ENCODE data around the gene LDB2.

Gene LDB2

GRCh38 chr4:16785793-16786527, 112.5 kb downstream of the LDB2 start:
- Histone ChIP-seq H3K36me3 (ENCODE audit: control insufficient read depth, insufficient read depth, low read length) (no peaks in the 10 kb centered on the region), H3K27ac (ENCODE audit: insufficient read depth, low read depth, low read length, poor library complexity, severe bottlenecking) (no peak overlapping the region), H3K4me3 (ENCODE audit: insufficient read depth, low read depth, low read length) (no peak overlapping the region), H3K9me3 (ENCODE audit: control insufficient read depth, low read length) (no peaks in the 10 kb centered on the region), H3K27me3 (ENCODE audit: control insufficient read depth, insufficient read depth, low read length, poor library complexity, severe bottlenecking) (no peaks in the 10 kb centered on the region), H3K4me1 (ENCODE audit: control insufficient read depth, insufficient read depth, low read length) (peaks cover 21% of the 10 kb centered on the region)
- 83 to 91% methylated on average over 5 to 6 of the region's 6 CpGs for WGBS, 2 experiments

- 41 to 47% methylated on average over 4 of the region's 4 CpGs for WGBS, 2 experiments
- Histone ChIP-seq H3K4me3 (ENCODE audit: insufficient read depth, low read depth, low read length) (no peak overlapping the region), H3K4me1 (ENCODE audit: control insufficient read depth, insufficient read depth, low read length) (peaks cover 12% of the 10 kb centered on the region), H3K27me3 (ENCODE audit: control insufficient read depth, insufficient read depth, low read length, poor library complexity, severe bottlenecking) (no peaks in the 10 kb centered on the region), H3K9me3 (ENCODE audit: control insufficient read depth, low read length) (no peaks in the 10 kb centered on the region), H3K36me3 (ENCODE audit: control insufficient read depth, insufficient read depth, low read length) (no peaks in the 10 kb centered on the region), H3K27ac (ENCODE audit: insufficient read depth, low read depth, low read length, poor library complexity, severe bottlenecking) (no peak overlapping the region)
These were observed 115.3 kb downstream of the LDB2 start for GRCh38 chr4:16783119-16783518.

- no peak overlapping the region for H3K27ac ChIP-seq (ENCODE audit: insufficient read depth, low read depth, low read length, poor library complexity, severe bottlenecking)
- WGBS, 2 experiments: 94% methylated on average over 10 of the region's 10 CpGs
- H3K36me3 ChIP-seq (ENCODE audit: control insufficient read depth, insufficient read depth, low read length): no peaks in the 10 kb centered on the region
- H3K27me3 ChIP-seq (ENCODE audit: control insufficient read depth, insufficient read depth, low read length, poor library complexity, severe bottlenecking): no peaks in the 10 kb centered on the region
- H3K4me1 ChIP-seq (ENCODE audit: control insufficient read depth, insufficient read depth, low read length): peaks cover 11% of the 10 kb centered on the region
- no peaks in the 10 kb centered on the region for H3K9me3 ChIP-seq (ENCODE audit: control insufficient read depth, low read length)
- H3K4me3 ChIP-seq (ENCODE audit: insufficient read depth, low read depth, low read length): no peak overlapping the region
These were observed 119.3 kb downstream of the LDB2 start for GRCh38 chr4:16779028-16779675.

- H3K9me3 ChIP-seq (ENCODE audit: control insufficient read depth, low read length): no peaks in the 10 kb centered on the region
- H3K36me3 ChIP-seq (ENCODE audit: control insufficient read depth, insufficient read depth, low read length): no peaks in the 10 kb centered on the region
- H3K4me1 ChIP-seq (ENCODE audit: control insufficient read depth, insufficient read depth, low read length): no peaks in the 10 kb centered on the region
- H3K4me3 ChIP-seq (ENCODE audit: insufficient read depth, low read depth, low read length): no peak overlapping the region
- H3K27me3 ChIP-seq (ENCODE audit: control insufficient read depth, insufficient read depth, low read length, poor library complexity, severe bottlenecking): no peaks in the 10 kb centered on the region
- no peak overlapping the region for H3K27ac ChIP-seq (ENCODE audit: insufficient read depth, low read depth, low read length, poor library complexity, severe bottlenecking)
- 89 to 93% methylated on average over 3 of the region's 3 CpGs for WGBS, 2 experiments
These were observed 120.7 kb downstream of the LDB2 start for GRCh38 chr4:16777726-16778125.

- WGBS, 2 experiments: 81 to 83% methylated on average over 5 of the region's 5 CpGs
- Histone ChIP-seq H3K9me3 (ENCODE audit: control insufficient read depth, low read length) (no peaks in the 10 kb centered on the region), H3K27ac (ENCODE audit: insufficient read depth, low read depth, low read length, poor library complexity, severe bottlenecking) (no peak overlapping the region), H3K4me1 (ENCODE audit: control insufficient read depth, insufficient read depth, low read length) (no peaks in the 10 kb centered on the region), H3K27me3 (ENCODE audit: control insufficient read depth, insufficient read depth, low read length, poor library complexity, severe bottlenecking) (no peaks in the 10 kb centered on the region), H3K4me3 (ENCODE audit: insufficient read depth, low read depth, low read length) (no peak overlapping the region), H3K36me3 (ENCODE audit: control insufficient read depth, insufficient read depth, low read length) (no peaks in the 10 kb centered on the region)
These were observed 122.9 kb downstream of the LDB2 start for GRCh38 chr4:16775411-16776154.

GRCh38 chr4:16772366-16772850, 126.0 kb downstream of the LDB2 start:
- H3K4me1 ChIP-seq (ENCODE audit: control insufficient read depth, insufficient read depth, low read length): no peaks in the 10 kb centered on the region
- H3K9me3 ChIP-seq (ENCODE audit: control insufficient read depth, low read length): no peaks in the 10 kb centered on the region
- H3K36me3 ChIP-seq (ENCODE audit: control insufficient read depth, insufficient read depth, low read length): no peaks in the 10 kb centered on the region
- no peak overlapping the region for H3K27ac ChIP-seq (ENCODE audit: insufficient read depth, low read depth, low read length, poor library complexity, severe bottlenecking)
- no peaks in the 10 kb centered on the region for H3K27me3 ChIP-seq (ENCODE audit: control insufficient read depth, insufficient read depth, low read length, poor library complexity, severe bottlenecking)
- 98 to 100% methylated on average over 1 to 2 of the region's 2 CpGs for WGBS, 2 experiments
- no peak overlapping the region for H3K4me3 ChIP-seq (ENCODE audit: insufficient read depth, low read depth, low read length)

GRCh38 chr4:16770710-16771285, 127.6 kb downstream of the LDB2 start:
- 89 to 97% methylated on average over 6 of the region's 6 CpGs for WGBS, 2 experiments
- Histone ChIP-seq H3K36me3 (ENCODE audit: control insufficient read depth, insufficient read depth, low read length) (no peaks in the 10 kb centered on the region), H3K4me1 (ENCODE audit: control insufficient read depth, insufficient read depth, low read length) (no peaks in the 10 kb centered on the region), H3K27me3 (ENCODE audit: control insufficient read depth, insufficient read depth, low read length, poor library complexity, severe bottlenecking) (no peaks in the 10 kb centered on the region), H3K9me3 (ENCODE audit: control insufficient read depth, low read length) (no peaks in the 10 kb centered on the region), H3K27ac (ENCODE audit: insufficient read depth, low read depth, low read length, poor library complexity, severe bottlenecking) (no peak overlapping the region), H3K4me3 (ENCODE audit: insufficient read depth, low read depth, low read length) (no peak overlapping the region)

GRCh38 chr4:16767861-16768260, 130.6 kb downstream of the LDB2 start:
- H3K36me3 ChIP-seq (ENCODE audit: control insufficient read depth, insufficient read depth, low read length): no peaks in the 10 kb centered on the region
- no peaks in the 10 kb centered on the region for H3K4me1 ChIP-seq (ENCODE audit: control insufficient read depth, insufficient read depth, low read length)
- H3K9me3 ChIP-seq (ENCODE audit: control insufficient read depth, low read length): no peaks in the 10 kb centered on the region
- H3K27ac ChIP-seq (ENCODE audit: insufficient read depth, low read depth, low read length, poor library complexity, severe bottlenecking): no peak overlapping the region
- no peak overlapping the region for H3K4me3 ChIP-seq (ENCODE audit: insufficient read depth, low read depth, low read length)
- H3K27me3 ChIP-seq (ENCODE audit: control insufficient read depth, insufficient read depth, low read length, poor library complexity, severe bottlenecking): no peaks in the 10 kb centered on the region
- 98 to 100% methylated on average over 2 to 3 of the region's 3 CpGs for WGBS, 2 experiments

GRCh38 chr4:16767251-16767650, 131.2 kb downstream of the LDB2 start:
- WGBS, 2 experiments: 92 to 95% methylated on average over 4 of the region's 5 CpGs
- Histone ChIP-seq H3K27me3 (ENCODE audit: control insufficient read depth, insufficient read depth, low read length, poor library complexity, severe bottlenecking) (no peaks in the 10 kb centered on the region), H3K4me3 (ENCODE audit: insufficient read depth, low read depth, low read length) (no peak overlapping the region), H3K4me1 (ENCODE audit: control insufficient read depth, insufficient read depth, low read length) (no peaks in the 10 kb centered on the region), H3K9me3 (ENCODE audit: control insufficient read depth, low read length) (no peaks in the 10 kb centered on the region), H3K36me3 (ENCODE audit: control insufficient read depth, insufficient read depth, low read length) (no peaks in the 10 kb centered on the region), H3K27ac (ENCODE audit: insufficient read depth, low read depth, low read length, poor library complexity, severe bottlenecking) (no peak overlapping the region)

GRCh38 chr4:16765546-16765945, 132.9 kb downstream of the LDB2 start:
- Histone ChIP-seq H3K36me3 (ENCODE audit: control insufficient read depth, insufficient read depth, low read length) (no peaks in the 10 kb centered on the region), H3K4me3 (ENCODE audit: insufficient read depth, low read depth, low read length) (no peak overlapping the region), H3K27me3 (ENCODE audit: control insufficient read depth, insufficient read depth, low read length, poor library complexity, severe bottlenecking) (no peaks in the 10 kb centered on the region), H3K27ac (ENCODE audit: insufficient read depth, low read depth, low read length, poor library complexity, severe bottlenecking) (no peak overlapping the region), H3K4me1 (ENCODE audit: control insufficient read depth, insufficient read depth, low read length) (no peaks in the 10 kb centered on the region), H3K9me3 (ENCODE audit: control insufficient read depth, low read length) (no peaks in the 10 kb centered on the region)
- WGBS, 2 experiments: 95 to 97% methylated on average over 4 of the region's 5 CpGs
